GM10248 (cell line): ENCODE data around the gene C1orf105.

ENCODE experiments used
- CTCF ChIA-PET: fragments of 300-600 bp; sonication (Branson Sonifier 250); formaldehyde crosslinking; extraction: SDS; loops from one replicate; lab custom pipeline; 2021; ENCODE audit warnings: antibody characterized with exemption; lab: Yijun Ruan, JAX
- POLR2A ChIA-PET: fragments of 350-650 bp; sonication (Branson Sonifier 250); formaldehyde crosslinking; extraction: SDS; loops from one replicate; lab custom pipeline; 2020; ENCODE audit warnings: antibody characterized with exemption; lab: Yijun Ruan, JAX
- DNase-seq: peaks from one replicate; pipeline ENCODE4 v3.0.0; 2012; ENCODE audit errors: extremely low spot score
- TF ChIP-seq, protein P1 (sequence below): IDR thresholded peaks from 2 replicates; pipeline ENCODE4 v1.5.1; 2012; ENCODE audit warnings: mild to moderate bottlenecking, low read depth; ENCODE audit errors: extremely low read depth, missing control alignments, control extremely low read depth

The C1orf105 gene

DNA sequence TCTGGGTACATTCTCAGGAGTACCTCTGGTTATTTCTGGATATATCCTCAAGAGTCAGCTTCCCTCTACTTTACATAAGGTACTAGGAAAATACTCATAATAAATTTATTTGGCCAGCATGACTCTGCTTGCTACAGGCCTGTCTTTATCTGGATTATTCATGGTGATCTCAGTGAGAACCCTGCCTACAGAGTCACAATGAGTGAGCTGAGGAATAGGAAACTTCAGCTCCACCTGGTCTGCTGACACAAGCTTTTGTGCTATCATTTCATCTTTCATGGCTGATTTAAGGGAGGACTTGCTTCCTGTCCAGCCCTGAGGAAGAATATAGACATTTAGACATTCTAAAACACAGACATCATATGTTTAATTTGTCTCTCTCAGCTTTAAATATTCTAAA, 93.0 kb downstream of the C1orf105 start:
- no peak for DNase-seq
- POLR2A ChIA-PET, result no interaction called here
- CTCF ChIA-PET, result no interaction called here
- TF ChIP-seq, protein P1, sequence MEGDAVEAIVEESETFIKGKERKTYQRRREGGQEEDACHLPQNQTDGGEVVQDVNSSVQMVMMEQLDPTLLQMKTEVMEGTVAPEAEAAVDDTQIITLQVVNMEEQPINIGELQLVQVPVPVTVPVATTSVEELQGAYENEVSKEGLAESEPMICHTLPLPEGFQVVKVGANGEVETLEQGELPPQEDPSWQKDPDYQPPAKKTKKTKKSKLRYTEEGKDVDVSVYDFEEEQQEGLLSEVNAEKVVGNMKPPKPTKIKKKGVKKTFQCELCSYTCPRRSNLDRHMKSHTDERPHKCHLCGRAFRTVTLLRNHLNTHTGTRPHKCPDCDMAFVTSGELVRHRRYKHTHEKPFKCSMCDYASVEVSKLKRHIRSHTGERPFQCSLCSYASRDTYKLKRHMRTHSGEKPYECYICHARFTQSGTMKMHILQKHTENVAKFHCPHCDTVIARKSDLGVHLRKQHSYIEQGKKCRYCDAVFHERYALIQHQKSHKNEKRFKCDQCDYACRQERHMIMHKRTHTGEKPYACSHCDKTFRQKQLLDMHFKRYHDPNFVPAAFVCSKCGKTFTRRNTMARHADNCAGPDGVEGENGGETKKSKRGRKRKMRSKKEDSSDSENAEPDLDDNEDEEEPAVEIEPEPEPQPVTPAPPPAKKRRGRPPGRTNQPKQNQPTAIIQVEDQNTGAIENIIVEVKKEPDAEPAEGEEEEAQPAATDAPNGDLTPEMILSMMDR, result no peak

GRCh38 chr1:172514108-172514507, 93.6 kb downstream of the C1orf105 start:
- ChIA-PET POLR2A (no interaction called here), CTCF (no interaction called here)
- no peak for DNase-seq
- TF ChIP-seq, protein P1, result no peak

DNA sequence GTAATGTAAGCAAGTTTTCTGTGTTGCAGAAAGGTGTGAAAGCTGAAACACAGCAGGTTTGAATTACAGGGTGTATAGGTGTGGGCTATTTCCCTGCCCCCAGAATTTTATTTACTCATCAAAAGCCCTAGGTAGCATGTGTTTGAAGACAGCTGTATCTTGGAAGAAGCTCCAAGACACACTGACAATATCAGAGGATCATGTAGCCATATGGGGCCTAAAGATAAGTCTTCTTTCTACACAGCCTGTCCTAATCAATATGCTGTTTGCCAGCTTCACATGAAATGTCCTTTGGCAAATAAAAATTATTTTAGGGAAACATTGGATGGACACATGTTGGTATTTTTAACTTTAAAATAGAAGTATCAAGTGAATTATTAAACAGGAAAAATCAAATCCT, 95.0 kb downstream of the C1orf105 start:
- CTCF ChIA-PET, result interaction anchor here (1.3 kb wide), 1 partner anchor 19 kb away, joined by 3 read pairs; no protein-coding TSS in a partner anchor

GRCh38 chr1:172515927-172516326, 95.4 kb downstream of the C1orf105 start:
- TF ChIP-seq, protein P1, result no peak
- CTCF ChIA-PET, result interaction anchor here (1.3 kb wide), 1 partner anchor 18 kb away, joined by 3 read pairs; no protein-coding TSS in a partner anchor

More for the DNA sequence above, 95.0 kb downstream of the C1orf105 start:
- TF ChIP-seq, protein P1, result no peak
- no peak for DNase-seq
- POLR2A ChIA-PET, result no interaction called here

GRCh38 chr1:172517081-172517480, 96.6 kb downstream of the C1orf105 start:
- TF ChIP-seq, protein P1, result no peak
- no peak for DNase-seq
- POLR2A ChIA-PET, result no interaction called here
- CTCF ChIA-PET, result no interaction called here

More at GRCh38 chr1:172515927-172516326, 95.4 kb downstream of the C1orf105 start:
- POLR2A ChIA-PET, result no interaction called here
- DNase-seq, result no peak

DNA sequence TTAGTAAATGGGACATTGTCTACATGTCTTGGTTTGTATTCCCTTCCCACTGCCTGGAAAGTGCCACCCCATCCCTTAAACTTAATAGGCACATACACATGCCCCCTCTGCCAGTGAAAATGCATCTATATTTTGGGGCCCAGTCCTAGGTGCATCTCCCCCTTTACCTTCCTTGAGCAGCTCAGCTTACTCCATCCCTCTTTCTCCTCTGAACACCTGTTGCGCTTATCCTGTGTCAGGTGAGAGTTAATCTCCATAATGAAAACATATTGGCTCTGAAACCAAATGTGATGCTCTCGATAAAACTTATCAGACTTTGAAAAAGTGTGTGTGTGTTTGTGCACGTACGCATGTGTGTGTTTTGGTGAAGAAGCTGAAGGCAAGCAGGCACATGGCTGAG, 97.1 kb downstream of the C1orf105 start:
- TF ChIP-seq, protein P1, result no peak
- ChIA-PET CTCF (no interaction called here), POLR2A (no interaction called here)
- DNase-seq, result no peak
